ENCODE measurements around the gene RAB40B. TPM values are rescaled to one million over a fixed set of nuclear protein-coding genes. Genes with fewer than 3 reads are reported as not detected.

Gene RAB40B
- total and polyA plus RNA-seq, 2 experiments from 2014 or later: 20.0 to 27.8 TPM

DNA sequence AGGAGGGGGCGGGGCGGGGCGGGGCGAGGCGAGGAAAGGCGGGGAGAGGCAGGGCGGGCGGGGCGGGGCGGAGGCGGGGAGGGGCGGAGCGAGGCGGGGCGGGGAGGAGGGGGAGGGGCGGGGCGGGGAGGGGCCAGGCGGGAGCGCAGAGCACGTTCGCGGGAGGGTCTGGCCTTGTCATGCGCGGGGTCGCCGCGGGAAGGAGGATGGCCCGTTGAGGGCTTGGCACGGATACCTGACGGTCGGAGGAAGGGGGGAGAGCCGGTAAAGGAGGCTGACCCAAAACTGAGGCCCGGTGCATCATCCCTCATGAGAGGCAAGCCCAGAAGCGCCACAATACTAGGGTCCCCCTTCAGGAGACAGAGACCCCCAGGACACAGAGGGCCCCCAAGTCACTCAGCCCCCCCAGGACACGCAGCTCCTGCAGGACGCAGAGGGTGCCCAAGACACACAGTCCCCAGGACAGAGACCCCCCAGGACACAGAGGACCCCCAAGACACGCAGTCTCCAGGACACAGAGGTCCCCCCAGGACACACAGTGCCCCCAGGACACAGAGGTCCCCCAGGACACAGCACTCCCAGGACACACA lies 49.7 kb downstream of the RAB40B start:
- H3K9me2 ChIP-seq (replicated peaks; ENCODE audit: insufficient read depth): no peaks in the 10 kb centered on the region
- DNase-seq (ENCODE audit: low spot score): no peak
- H3K27ac ChIP-seq: peak overlapping the region; percentile 56
- peak overlapping the region; percentile 88 for H3K4me2 ChIP-seq
- H3K27me3 ChIP-seq: no peaks in the 10 kb centered on the region
- H3K4me3 ChIP-seq: no peak overlapping the region
- H3K4me1 ChIP-seq (ENCODE audit: insufficient read depth): peaks cover 12% of the 10 kb centered on the region
- H2AFZ ChIP-seq: peak overlapping the region; percentile 40
- TF ChIP-seq EZH2phosphoT487 (IDR thresholded peaks at IDR 0.05; ENCODE audit: low read depth, severe bottlenecking, unreplicated experiment): no peak
- TF ChIP-seq EZH2 (IDR thresholded peaks at IDR 0.05; ENCODE audit: borderline replicate concordance): no peak
- TF ChIP-seq, protein P1, sequence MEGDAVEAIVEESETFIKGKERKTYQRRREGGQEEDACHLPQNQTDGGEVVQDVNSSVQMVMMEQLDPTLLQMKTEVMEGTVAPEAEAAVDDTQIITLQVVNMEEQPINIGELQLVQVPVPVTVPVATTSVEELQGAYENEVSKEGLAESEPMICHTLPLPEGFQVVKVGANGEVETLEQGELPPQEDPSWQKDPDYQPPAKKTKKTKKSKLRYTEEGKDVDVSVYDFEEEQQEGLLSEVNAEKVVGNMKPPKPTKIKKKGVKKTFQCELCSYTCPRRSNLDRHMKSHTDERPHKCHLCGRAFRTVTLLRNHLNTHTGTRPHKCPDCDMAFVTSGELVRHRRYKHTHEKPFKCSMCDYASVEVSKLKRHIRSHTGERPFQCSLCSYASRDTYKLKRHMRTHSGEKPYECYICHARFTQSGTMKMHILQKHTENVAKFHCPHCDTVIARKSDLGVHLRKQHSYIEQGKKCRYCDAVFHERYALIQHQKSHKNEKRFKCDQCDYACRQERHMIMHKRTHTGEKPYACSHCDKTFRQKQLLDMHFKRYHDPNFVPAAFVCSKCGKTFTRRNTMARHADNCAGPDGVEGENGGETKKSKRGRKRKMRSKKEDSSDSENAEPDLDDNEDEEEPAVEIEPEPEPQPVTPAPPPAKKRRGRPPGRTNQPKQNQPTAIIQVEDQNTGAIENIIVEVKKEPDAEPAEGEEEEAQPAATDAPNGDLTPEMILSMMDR (IDR thresholded peaks at IDR 0.05; ENCODE audit: poor library complexity): no peak
- WGBS (ENCODE audit: low lambda C conversion rate, missing lambda C conversion rate): 71% methylated on average over 4 of the region's 37 CpGs
- peaks cover 41% of the 10 kb centered on the region for H3K79me2 ChIP-seq
- no peaks in the 10 kb centered on the region for H3K36me3 ChIP-seq (replicated peaks; ENCODE audit: insufficient read depth, low read depth)
- no peaks in the 10 kb centered on the region for H3K9me3 ChIP-seq (ENCODE audit: low read depth)
- peaks cover 38% of the 10 kb centered on the region for H4K20me1 ChIP-seq (ENCODE audit: insufficient read depth, poor library complexity, severe bottlenecking)

DNA sequence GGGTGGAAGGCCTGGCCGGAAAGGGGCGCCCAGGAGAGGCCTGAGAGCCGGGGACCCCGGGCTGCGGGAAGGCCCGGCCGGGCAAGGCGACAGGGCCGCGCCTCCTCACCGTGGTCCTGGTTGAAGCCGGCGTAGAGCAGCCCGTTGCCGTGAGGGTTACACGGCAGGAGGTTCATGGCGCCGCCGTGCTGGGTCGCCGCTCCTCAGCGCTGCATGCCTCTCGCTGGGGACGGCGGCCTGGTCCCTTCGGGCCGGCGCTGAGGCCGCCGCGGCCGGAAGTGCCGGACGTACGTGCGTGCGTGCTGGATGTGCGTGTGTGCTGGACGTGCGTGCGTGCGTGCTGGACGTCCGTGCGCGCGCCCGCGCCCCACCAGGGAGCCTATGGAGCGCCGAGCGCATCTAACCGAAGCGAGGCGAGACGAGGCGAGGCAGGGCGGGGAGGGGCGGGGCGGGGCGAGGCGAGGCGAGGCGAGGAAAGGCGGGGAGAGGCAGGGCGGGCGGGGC lies 50.3 kb downstream of the RAB40B start, which contains the start of gene WDR45B:
Gene WDR45B, minus strand, starts transcription at position 280 of the 504 bp plus-strand sequence. Its CDS starts 104 bp downstream, at position 176.
- Histone ChIP-seq H4K20me1 (ENCODE audit: insufficient read depth, poor library complexity, severe bottlenecking) (peaks cover 44% of the 10 kb centered on the region), H3K27me3 (no peaks in the 10 kb centered on the region), H3K9me2 (replicated peaks; ENCODE audit: insufficient read depth) (no peaks in the 10 kb centered on the region), H3K27ac (peak within 1 kb of the TSS; percentile 99), H3K4me2 (peak within 1 kb of the TSS; percentile 88), H3K9me3 (ENCODE audit: low read depth) (no peaks in the 10 kb centered on the region), H3K4me1 (ENCODE audit: insufficient read depth) (peaks cover 12% of the 10 kb centered on the region), H2AFZ (peak within 1 kb of the TSS; percentile 40), H3K4me3 (peak within 1 kb of the TSS; percentile 99), H3K36me3 (replicated peaks; ENCODE audit: insufficient read depth, low read depth) (no peaks in the 10 kb centered on the region), H3K79me2 (peaks cover 47% of the 10 kb centered on the region)
- DNase-seq (ENCODE audit: low spot score): peak; percentile 98
- TF ChIP-seq EZH2phosphoT487 (IDR thresholded peaks at IDR 0.05; ENCODE audit: low read depth, severe bottlenecking, unreplicated experiment) (no peak), EZH2 (IDR thresholded peaks at IDR 0.05; ENCODE audit: borderline replicate concordance) (no peak)
- TF ChIP-seq, protein P1 (IDR thresholded peaks at IDR 0.05; ENCODE audit: poor library complexity): no peak
- 3% methylated on average over 25 of the region's 67 CpGs for WGBS (ENCODE audit: low lambda C conversion rate, missing lambda C conversion rate)

DNA sequence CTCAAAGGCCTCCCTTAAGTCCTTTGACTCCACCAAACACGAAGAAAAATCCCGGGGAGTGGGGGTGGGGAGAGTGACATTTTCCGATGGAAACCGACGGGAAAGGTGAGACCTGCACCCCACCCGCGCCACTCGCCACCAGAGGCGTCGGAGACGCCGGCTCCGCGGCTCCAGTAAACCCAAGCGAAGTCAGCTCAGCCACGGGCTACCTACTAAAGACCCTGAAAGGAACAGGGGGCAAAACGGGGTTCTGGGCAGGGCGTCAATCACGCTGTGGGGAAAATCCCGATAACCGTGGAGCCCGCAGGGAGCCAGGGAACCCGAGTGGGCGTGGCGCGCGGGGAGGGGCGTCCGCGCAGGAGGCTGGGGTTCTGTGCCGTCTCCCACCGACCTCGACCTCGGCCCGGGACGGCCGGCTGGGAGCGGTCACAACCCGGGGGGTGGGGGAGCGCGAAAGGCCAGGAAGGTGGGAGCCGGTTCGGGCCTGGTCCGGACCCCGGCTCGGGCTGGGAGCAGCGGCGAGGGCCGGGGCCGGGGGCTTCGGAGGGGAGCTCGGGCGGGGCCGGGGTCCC lies 50.8 kb downstream of the RAB40B start:
- H3K4me3 ChIP-seq: peak overlapping the region; percentile 99
- H3K79me2 ChIP-seq: peaks cover 52% of the 10 kb centered on the region
- no peaks in the 10 kb centered on the region for H3K9me2 ChIP-seq (replicated peaks; ENCODE audit: insufficient read depth)
- TF ChIP-seq EZH2 (IDR thresholded peaks at IDR 0.05; ENCODE audit: borderline replicate concordance) (no peak), EZH2phosphoT487 (IDR thresholded peaks at IDR 0.05; ENCODE audit: low read depth, severe bottlenecking, unreplicated experiment) (no peak)
- TF ChIP-seq, protein P1 (IDR thresholded peaks at IDR 0.05; ENCODE audit: poor library complexity): no peak
- peaks cover 12% of the 10 kb centered on the region for H3K4me1 ChIP-seq (ENCODE audit: insufficient read depth)
- peak overlapping the region; percentile 40 for H2AFZ ChIP-seq
- no peaks in the 10 kb centered on the region for H3K9me3 ChIP-seq (ENCODE audit: low read depth)
- 2% methylated on average over 45 of the region's 54 CpGs for WGBS (ENCODE audit: low lambda C conversion rate, missing lambda C conversion rate)
- peak overlapping the region; percentile 99 for H3K27ac ChIP-seq
- no peaks in the 10 kb centered on the region for H3K36me3 ChIP-seq (replicated peaks; ENCODE audit: insufficient read depth, low read depth)
- peak; percentile 68 for DNase-seq (ENCODE audit: low spot score)
- peaks cover 49% of the 10 kb centered on the region for H4K20me1 ChIP-seq (ENCODE audit: insufficient read depth, poor library complexity, severe bottlenecking)
- no peaks in the 10 kb centered on the region for H3K27me3 ChIP-seq
- peak overlapping the region; percentile 84 for H3K4me2 ChIP-seq

Data from hepatocyte (in vitro differentiated cells).